Upper lobe of right lung (tissue), 1 donor: ENCODE results near the gene RHOBTB3. TPM values are rescaled to one million over a fixed set of nuclear protein-coding genes. Genes with fewer than 3 reads are reported as not detected.

Experiments
- ATAC-seq: fragments of 200-7000 bp; cut with Tn5 transposase; one replicate; pipeline ENCODE4 v1.9.1; 2020; ENCODE audit warnings: mild to moderate bottlenecking, moderate library complexity
- DNase-seq: peaks from one replicate; pipeline ENCODE4 v3.0.0-alpha.2; 2020
- H3K27ac ChIP-seq: fragments of 200-600 bp; one replicate; pipeline ENCODE4 v1.8.0; 2022
- H3K27me3 ChIP-seq: fragments of 200-600 bp; one replicate; pipeline ENCODE4 v1.8.0; 2022; ENCODE audit warnings: mild to moderate bottlenecking
- H3K36me3 ChIP-seq: fragments of 200-600 bp; one replicate; pipeline ENCODE4 v1.8.0; 2022
- H3K4me1 ChIP-seq: fragments of 200-600 bp; one replicate; pipeline ENCODE4 v1.8.0; 2022
- H3K4me3 ChIP-seq: fragments of 200-600 bp; one replicate; pipeline ENCODE4 v1.8.0; 2022; ENCODE audit warnings: mild to moderate bottlenecking
- H3K9me3 ChIP-seq: fragments of 200-600 bp; one replicate; pipeline ENCODE4 v1.8.0; 2022
- intact Hi-C: fragments of 100-400 bp; cut with DNase I; formaldehyde crosslinking; loops from one replicate; pipeline ENCODE4 v1.11.0; 2022
- total RNA-seq: library from RNA; stranded (reverse); fragmentation: NEBNext Ultra II Directional; extraction: Animal tissue kit (Norgen Biotek cat#: 25700); gene quantifications from one replicate; pipeline ENCODE4 v1.2.1, GENCODE V29; 2021
- TF ChIP-seq, protein P1 (sequence below): fragments of 200-600 bp; IDR thresholded peaks from one replicate; pipeline ENCODE4 v1.8.0; 2022; ENCODE audit warnings: antibody characterized with exemption
- donor health status: DM: no; HTN: yes; CAD: no; lungs with severe emphysema.

Gene RHOBTB3
- total RNA-seq, 1 donor from 2014 or later, result 54.2 TPM

DNA sequence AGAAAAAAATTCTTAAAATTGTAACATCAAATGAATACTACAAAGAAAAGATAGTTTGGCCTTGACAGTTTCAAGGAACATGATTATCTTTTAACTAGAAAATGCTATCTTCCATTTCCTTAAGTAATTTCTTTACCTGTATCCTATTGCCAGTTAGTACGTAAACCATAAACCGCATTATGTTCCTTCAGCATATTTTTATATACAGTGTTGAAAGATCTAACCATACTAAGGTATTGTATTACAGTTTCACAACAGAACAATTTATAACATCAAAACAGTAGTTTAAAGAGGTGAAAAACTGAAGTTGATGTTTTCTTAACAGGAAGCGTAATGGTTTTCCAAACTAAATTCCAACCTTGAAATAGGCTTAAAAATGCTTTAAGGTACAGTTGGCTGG, 46.3 kb downstream of the RHOBTB3 start:
- no peak for DNase-seq
- ATAC-seq, result no peak
- no peaks in the 10 kb centered on the region for H3K27me3 ChIP-seq
- TF ChIP-seq, protein P1, sequence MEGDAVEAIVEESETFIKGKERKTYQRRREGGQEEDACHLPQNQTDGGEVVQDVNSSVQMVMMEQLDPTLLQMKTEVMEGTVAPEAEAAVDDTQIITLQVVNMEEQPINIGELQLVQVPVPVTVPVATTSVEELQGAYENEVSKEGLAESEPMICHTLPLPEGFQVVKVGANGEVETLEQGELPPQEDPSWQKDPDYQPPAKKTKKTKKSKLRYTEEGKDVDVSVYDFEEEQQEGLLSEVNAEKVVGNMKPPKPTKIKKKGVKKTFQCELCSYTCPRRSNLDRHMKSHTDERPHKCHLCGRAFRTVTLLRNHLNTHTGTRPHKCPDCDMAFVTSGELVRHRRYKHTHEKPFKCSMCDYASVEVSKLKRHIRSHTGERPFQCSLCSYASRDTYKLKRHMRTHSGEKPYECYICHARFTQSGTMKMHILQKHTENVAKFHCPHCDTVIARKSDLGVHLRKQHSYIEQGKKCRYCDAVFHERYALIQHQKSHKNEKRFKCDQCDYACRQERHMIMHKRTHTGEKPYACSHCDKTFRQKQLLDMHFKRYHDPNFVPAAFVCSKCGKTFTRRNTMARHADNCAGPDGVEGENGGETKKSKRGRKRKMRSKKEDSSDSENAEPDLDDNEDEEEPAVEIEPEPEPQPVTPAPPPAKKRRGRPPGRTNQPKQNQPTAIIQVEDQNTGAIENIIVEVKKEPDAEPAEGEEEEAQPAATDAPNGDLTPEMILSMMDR, result no peak
- intact Hi-C loops, result no loop called here
- H3K27ac ChIP-seq, result no peak overlapping the region
- peaks cover 20% of the 10 kb centered on the region for H3K4me1 ChIP-seq
- H3K9me3 ChIP-seq, result no peaks in the 10 kb centered on the region
- no peak overlapping the region for H3K4me3 ChIP-seq
- H3K36me3 ChIP-seq, result no peaks in the 10 kb centered on the region

DNA sequence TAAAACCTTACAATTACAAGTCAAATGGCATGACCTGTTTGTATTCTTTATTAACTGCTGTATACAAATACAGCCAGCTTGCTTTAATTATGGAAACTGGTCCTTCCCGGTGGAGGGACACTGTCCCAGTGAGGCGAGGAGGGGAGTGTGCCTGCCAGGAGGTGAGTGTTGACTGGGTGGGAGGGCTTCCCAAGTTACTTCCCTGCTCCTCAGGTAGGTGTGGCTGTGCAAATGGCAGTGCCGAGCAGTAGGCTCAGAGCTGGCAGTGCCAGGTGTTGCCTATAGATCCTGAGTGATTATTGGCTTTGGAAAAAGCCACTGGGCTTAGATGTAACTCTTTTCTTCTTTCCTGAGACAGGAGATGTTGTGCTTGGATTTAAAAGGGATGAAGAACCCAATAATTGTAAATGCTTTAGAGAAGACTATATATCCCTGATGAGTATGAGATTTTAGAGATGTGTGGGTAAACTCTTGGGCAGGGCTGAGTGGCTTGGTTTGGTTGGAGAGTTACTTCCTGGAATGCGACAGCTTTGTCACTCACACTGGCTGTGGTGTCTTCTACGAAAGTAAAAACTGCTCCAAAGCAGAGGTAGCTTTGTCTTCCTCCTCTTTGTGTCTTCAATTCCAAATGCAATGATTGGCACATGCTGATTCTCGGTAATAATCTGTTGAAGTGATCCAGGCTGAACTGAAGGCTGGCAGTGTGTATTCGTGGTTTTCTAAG, 47.7 kb downstream of the RHOBTB3 start:
- TF ChIP-seq, protein P1, result no peak
- DNase-seq (no peak), ATAC-seq (peak; percentile 13)
- Histone ChIP-seq H3K9me3 (no peaks in the 10 kb centered on the region), H3K4me1 (peaks cover 20% of the 10 kb centered on the region), H3K36me3 (no peaks in the 10 kb centered on the region), H3K4me3 (no peak overlapping the region), H3K27ac (peak overlapping the region; percentile 58), H3K27me3 (no peaks in the 10 kb centered on the region)
- intact Hi-C loops, result no loop called here

DNA sequence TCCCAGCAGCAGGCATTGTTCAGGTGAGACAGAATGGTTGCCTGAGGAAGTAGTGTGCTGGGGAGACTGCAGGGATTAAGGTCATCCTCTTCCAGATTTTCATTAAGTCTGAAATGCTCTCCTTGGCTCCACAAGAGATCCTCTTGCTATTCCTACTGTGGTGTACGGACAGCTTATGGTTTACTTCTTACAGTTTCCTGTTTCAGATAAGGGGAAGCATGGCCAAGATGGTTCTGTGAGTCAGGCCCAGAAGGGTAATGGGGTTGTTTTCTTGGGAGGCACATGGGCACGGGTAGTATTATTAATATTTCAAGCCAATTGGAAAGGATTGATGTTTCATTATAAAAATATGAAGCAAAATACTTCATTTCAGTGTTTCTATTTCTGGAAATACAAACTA, 48.5 kb downstream of the RHOBTB3 start:
- no peaks in the 10 kb centered on the region for H3K27me3 ChIP-seq
- peaks cover 20% of the 10 kb centered on the region for H3K4me1 ChIP-seq
- DNase-seq (no peak), ATAC-seq (peak; percentile 54)
- H3K36me3 ChIP-seq, result no peaks in the 10 kb centered on the region
- no peak overlapping the region for H3K4me3 ChIP-seq
- TF ChIP-seq, protein P1, result no peak
- H3K27ac ChIP-seq, result peak overlapping the region; percentile 58
- no peaks in the 10 kb centered on the region for H3K9me3 ChIP-seq
- intact Hi-C loops, result loop anchor here (5.0 kb wide), 1 partner anchor 68 kb away; no protein-coding TSS in a partner anchor

DNA sequence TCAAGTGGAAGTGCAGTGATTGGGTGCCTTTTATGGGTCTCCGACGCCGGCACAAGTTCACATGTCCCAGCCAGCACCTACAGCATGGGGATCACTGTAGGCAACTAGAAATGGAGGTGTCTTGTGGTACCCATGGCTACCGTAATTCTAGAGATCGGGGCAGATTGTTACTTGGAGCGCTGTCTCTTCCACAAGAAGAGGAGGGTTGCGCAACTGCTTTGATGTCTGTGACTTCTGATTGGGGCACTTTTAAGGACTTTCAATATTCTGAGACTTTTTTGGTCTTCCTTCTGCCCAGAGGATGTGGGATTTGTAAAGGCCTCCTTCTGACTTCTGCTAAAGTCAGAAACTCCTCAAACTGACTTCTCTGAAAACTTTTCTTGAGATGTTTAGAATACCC, 49.5 kb downstream of the RHOBTB3 start:
- Histone ChIP-seq H3K4me1 (peaks cover 20% of the 10 kb centered on the region), H3K4me3 (no peak overlapping the region), H3K9me3 (no peaks in the 10 kb centered on the region), H3K27ac (peak overlapping the region; percentile 15), H3K27me3 (no peaks in the 10 kb centered on the region), H3K36me3 (no peaks in the 10 kb centered on the region)
- ATAC-seq (no peak), DNase-seq (no peak)
- TF ChIP-seq, protein P1, result no peak
- intact Hi-C loops, result loop anchor here (5.0 kb wide), 1 partner anchor 67 kb away; no protein-coding TSS in a partner anchor

DNA sequence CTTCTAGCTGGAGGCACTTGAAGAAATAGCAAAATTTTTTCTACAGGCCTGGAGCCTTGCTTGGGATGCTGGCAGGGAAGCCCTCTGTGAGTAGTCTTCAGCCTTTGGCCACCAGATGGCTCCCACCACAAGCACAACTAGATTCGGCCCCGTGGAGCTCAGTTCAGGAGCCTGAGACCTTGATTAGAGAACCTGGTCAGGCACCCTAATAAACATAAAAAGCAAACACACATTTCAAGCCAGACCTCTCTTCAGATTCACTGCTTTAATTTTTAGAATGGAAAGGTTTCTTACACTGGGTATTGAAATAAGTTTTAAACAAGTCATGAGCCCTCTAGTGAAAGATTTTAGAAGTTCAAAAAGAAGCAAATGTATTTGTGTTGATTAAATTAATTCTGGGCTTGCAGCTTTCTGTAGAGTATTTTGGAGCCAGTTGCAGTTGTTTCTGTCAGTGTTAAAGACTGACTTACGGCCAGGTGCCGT, 50.0 kb downstream of the RHOBTB3 start:
- ATAC-seq, result peak; percentile 99
- Histone ChIP-seq H3K27me3 (no peaks in the 10 kb centered on the region), H3K9me3 (no peaks in the 10 kb centered on the region), H3K27ac (no peak overlapping the region), H3K4me3 (no peak overlapping the region), H3K4me1 (peaks cover 20% of the 10 kb centered on the region), H3K36me3 (no peaks in the 10 kb centered on the region)
- TF ChIP-seq, protein P1, result peak; percentile 92
- DNase-seq, result peak; percentile 81
- intact Hi-C loops, result loop anchor here (5.0 kb wide), 1 partner anchor 66 kb away; no protein-coding TSS in a partner anchor
